ENCODE results near the gene AOPEP.
A peak's percentile ranks its signal among the peaks of the same experiment; 100 is the strongest.
"Not testable (repeated sequence)": the region's sequence is repeated elsewhere in the genome, so short reads cannot be mapped to it uniquely, and the experiment has no call there.

The AOPEP gene

DNA sequence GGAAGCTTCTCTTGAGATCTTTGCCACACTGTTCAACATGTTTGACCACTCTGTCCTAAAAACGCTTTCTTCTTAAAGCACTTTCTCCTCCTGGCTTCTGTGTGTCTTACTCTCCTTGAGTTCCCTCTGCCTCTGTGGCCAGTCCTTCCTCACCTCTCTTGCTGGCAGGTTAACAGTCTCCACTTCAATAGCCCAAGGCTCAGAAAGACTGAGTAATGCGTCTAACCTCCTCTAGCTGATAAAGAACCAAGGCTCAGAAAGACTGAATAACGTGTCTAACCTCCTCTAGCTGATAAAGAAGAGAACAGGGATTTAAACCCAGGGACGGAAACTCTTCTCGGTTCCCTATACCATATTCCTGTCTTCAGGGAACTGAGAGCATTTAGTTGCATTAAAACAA, 205.2 kb downstream of the AOPEP start:
- Histone ChIP-seq H3K27ac (peak overlapping the region in 9 of 21 experiments; percentile 20 to 76 (median 31)), H3K4me3 (no peak overlapping the region)

DNA sequence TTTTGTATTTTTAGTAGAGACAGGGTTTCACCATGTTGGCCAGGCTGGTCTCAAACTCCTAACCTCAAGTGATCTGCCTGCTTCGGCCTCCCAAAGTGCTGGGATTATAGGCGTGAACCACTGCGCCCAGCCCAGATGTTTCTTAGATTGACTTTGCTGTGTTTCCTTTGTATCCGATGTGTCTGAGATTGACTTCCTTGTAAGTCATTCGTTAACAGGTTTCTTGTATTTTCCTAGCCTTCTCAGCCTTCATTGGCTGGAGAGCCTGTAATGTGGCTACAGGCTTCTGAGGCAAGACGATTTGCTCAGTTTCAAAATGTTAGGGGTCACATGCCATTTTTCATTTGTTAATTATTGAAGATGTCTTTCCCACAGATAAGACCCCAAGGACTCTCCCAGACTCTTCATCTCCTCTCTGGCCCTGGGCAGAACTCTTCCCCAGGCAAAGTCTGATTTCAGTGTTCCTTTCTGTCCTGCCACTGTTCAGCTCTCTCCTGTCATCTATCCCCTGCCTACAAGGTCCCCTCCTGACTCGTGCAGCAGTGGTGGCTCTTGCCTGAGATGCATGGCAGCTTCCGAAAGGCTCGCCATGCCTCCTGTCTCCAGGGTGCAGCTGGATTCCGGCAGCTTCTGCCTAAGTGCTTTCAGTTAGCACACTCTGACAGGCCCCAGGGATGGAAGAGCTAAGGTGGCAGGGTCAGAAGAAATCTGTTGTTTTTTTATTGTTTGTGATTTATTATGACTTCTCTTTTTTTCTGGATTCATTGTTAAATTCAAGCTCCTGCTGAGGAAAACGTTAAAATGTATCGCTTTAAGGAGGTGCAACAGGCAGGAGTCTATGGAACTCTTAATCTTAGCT, 206.4 kb downstream of the AOPEP start:
- Histone ChIP-seq H3K4me3 (no peak overlapping the region), H3K27ac (peak overlapping the region in 6 of 21 experiments; percentile 2 to 52 (median 19))

DNA sequence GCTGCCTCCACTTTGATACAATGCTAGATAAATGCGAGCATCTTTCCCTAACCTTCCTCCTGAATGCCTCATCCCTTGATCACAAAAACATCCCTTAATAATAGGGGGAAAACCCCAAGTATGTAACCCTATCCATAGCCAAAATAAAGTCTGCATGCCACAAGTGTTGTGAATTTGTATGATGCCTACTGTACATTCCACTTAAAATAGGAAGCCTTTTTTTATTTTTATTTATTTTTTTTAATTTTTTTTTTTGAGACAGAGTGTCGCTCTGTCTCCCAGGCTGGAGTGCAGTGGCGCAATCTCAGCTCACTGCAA, 207.0 kb downstream of the AOPEP start:
- peak overlapping the region in 2 of 21 experiments; percentile 10 to 46 for H3K27ac ChIP-seq

DNA sequence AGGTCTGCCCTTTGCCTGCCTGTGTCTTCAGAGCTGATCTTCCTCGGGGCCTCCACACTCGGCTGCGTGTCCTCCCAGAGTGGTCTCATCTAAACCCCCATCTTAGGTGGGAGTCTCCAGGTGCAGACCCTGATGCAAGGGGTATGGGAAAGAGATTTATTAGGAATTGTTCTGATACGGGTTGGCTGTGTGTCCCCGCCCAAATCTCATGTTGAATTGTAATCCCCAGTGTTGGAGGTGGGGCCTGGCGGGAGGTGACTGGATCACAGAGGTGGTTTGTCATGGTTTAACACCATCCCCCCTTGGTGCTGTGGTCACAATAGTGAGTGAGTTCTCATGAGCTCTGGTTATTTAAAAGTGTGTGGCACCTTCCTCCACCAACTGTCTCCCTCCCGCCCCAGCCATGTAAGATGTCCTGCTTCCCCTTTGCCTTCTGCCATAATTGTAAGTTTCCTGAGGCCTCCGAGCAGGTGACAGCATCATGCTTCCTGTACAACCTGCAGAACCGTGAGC, 208.4 kb downstream of the AOPEP start:
- no peak overlapping the region for H3K4me3 ChIP-seq
- peak overlapping the region in 2 of 21 experiments; percentile 1 to 4 for H3K27ac ChIP-seq

More for the DNA sequence above, 207.0 kb downstream of the AOPEP start:
- H3K4me3 ChIP-seq = no peak overlapping the region

DNA sequence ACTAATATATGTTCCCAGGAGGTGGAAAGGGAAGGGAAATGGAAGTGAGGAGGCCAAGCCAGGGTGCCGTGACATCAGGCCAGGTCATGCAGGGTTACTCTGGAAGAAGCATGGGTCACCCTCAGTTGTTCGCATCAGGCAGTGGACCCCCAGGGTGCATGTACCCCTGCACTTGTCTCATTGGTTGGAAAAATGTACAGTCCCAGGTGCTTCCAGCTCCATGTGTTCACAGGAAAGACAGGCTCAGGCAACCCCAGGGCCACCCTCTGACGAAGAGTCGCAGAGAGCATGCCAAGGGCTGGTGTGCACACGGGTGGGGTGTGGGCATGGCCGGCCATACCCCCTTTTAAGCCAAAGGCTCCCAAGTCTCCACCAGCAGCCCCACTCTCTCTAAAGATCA, 208.9 kb downstream of the AOPEP start:
- no peak overlapping the region for H3K4me3 ChIP-seq
- no peak overlapping the region for H3K27ac ChIP-seq

DNA sequence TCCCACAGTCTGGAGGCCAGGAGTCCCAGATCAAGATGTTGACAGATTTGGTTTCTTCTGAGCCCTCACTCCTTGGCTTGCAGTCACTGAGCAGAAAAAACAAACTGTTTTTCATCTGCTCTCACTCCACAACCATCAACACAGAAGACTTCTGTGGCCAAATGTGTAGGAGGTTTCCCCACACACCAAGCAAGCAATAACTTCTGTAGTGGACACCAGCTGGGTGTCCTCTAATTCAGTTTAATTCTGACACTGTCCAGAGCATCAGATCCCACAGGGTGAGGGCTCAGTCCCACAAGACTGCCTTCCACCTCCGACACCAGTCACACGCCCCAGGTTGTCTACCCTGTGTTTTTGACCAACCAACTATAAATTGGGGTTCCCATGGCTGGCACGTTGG, 209.9 kb downstream of the AOPEP start:
- no peak overlapping the region for H3K4me3 ChIP-seq
- H3K27ac ChIP-seq = peak overlapping the region in 4 of 21 experiments; percentile 2 to 48 (median 38)

DNA sequence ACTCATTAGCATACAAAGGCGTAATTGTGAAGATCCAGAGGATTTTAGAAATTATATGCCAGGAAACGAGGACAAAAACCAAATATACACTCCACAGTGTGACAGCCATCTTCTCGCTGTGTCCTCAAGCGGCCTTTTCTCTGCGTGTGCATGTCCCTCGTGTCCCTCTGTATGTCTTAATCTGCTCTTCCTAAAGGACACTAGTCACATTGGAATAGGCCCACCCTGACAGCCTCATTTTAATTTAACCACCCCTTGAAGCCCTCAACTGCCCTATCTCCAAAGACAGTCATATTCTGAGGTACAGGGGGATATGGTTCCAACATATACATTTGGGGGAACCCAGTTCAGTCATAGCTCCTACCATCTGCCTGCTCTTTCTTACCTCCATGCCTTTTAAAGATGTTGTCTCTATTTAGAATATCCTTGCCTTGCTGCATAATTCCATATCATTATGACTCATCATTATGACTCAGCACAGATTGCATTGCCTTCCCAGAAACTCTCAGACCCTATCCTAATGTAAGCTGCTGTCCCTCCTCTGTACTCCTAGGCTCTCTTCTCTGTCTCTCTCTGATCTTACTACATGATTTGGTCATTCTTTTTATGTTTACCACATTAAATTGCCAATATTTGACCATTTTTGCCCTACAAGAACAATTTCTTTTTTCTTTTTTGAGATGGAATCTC, 210.9 kb downstream of the AOPEP start:
- H3K4me3 ChIP-seq = no peak overlapping the region
- peak overlapping the region in 11 of 21 experiments; percentile 2 to 62 (median 36) for H3K27ac ChIP-seq

DNA sequence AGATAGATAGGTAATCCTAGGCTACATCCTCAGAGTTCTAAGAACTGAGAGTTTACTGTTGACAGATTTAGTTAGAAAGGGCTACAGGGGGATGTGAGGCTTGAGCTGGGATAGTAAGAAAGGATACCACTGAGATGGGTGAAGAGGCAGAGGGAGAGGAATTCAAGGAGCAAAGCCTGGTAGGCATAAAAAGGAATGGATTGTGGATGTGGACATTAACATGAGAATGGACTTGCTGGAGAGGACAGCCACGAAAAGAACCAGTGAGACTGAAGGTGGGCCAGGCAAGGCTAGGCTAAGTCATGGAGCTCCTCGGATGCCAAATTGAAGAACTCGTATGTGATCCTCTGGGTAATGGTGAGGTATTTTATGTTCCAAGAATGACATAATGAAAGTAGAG, 211.9 kb downstream of the AOPEP start:
- Histone ChIP-seq H3K27ac (peak overlapping the region in 4 of 21 experiments; percentile 29 to 58 (median 48)), H3K4me3 (no peak overlapping the region)

DNA sequence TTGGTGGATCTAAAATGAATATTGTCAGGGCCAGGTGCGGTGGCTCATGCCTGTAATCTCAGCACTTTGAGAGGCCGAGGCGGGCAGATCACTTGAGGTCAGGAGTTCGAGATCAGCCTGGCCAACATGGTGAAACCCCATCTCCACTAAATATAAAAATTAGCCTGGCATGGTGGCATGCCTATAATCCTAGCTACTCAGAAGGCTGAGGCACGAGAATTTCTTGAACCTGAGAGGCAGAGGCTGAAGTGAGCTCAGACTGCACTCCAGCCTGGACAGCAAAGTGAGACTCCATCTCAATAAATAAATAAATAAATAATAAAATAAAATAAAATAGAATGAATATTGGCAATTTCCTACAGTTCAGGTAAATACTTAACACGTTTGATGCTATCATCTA, 213.8 kb downstream of the AOPEP start:
- H3K4me3 ChIP-seq = not testable (repeated sequence)
- H3K27ac ChIP-seq = peak overlapping the region in 6 of 21 experiments; percentile 31 to 76 (median 70)

DNA sequence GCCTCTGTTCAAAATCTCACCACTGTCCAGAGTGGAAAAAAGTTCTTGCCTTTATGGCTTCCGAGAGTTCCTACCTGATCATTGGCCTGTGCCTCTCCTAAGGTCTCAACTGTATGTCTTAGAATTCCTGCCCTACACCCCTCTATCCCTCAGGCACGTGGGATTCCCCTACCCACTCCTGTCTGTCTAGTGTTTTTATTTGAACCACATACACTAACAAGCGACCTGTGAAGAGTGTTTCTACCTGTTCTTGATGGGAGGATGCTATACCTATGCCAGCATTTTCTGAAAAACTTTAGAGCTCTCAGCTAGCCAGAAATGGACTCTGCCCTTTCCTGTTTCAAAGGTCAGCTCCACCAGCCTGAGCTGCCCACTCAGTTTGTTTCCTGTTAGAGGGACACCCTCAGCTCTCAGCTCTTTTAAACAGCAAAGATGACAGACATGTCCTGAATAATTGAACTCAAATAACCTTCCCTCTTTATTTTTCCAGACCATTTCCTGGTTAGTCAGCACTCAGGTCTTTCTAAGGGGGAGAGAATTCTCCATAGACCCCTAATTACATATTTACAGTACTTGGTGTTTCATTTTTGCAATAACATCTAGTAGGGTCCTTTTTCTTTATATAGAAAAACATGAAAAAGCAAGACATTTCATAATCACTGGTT, 214.8 kb downstream of the AOPEP start:
- H3K27ac ChIP-seq = peak overlapping the region in 14 of 21 experiments; percentile 3 to 76 (median 38)
- no peak overlapping the region for H3K4me3 ChIP-seq

DNA sequence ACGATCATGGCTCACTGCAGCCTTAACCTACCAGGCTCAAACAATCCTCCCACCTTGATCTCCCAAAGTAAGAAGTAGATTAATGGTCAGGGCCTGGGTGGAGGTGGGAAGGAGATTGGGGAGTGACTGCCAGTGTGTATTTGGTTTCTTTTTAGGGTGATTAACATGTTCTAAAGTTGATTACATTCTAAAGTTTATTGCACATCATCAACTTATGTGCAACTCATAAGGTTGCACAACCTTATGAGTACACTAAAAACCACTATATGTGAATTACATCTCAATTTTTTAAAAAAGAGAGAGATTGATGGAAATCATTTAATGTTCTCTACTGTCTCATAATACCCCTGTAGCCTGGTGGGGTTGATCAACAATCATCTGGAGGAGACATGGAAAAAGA, 218.1 kb downstream of the AOPEP start:
- Histone ChIP-seq H3K4me3 (no peak overlapping the region), H3K27ac (peak overlapping the region in 12 of 21 experiments; percentile 22 to 81 (median 66))

DNA sequence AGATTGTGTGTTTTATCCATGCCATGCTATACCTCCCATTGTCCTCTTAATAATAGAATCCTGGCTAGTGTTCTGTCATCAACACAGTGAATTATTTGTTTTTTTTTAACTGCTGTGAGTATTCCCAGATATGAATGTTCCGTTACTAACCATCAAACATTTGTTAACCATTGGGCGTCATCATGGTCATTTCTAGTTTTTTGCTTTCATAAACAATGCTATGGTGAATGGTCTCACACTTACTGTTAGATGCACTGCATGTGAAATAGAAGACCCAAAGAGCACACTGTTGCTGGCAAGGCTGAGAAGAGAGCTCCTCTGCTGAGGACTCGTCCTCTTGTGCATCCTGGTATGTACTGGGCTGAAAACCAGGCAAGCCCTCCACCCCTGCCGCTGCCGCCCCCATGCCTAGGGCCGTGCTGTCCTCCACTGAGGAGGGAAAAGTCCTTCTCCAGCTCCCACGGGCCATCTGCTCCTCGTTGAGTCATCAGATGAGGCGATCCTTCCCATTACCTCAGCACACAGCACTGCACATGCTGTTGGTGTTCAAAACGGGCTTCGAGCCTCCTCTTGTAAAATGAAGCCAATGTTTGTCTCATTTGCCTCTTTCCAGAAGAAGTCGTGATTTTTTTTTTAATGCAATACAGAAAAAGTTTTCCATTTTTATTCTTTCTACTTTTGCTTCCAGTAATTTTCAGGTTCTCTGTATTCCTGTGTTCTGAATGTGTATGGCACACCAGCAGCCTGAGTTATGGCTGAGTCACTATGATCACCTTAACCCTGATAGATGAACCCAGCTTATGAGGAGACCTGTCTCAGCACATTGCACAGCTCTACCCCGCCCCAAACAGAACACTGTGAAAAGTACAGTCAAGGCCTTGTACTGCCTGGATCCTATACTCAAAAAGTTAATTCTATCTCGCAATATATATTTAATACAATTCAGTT, 219.0 kb downstream of the AOPEP start:
- Histone ChIP-seq H3K27ac (peak overlapping the region in 19 of 21 experiments; percentile 12 to 81 (median 60)), H3K4me3 (no peak overlapping the region)

DNA sequence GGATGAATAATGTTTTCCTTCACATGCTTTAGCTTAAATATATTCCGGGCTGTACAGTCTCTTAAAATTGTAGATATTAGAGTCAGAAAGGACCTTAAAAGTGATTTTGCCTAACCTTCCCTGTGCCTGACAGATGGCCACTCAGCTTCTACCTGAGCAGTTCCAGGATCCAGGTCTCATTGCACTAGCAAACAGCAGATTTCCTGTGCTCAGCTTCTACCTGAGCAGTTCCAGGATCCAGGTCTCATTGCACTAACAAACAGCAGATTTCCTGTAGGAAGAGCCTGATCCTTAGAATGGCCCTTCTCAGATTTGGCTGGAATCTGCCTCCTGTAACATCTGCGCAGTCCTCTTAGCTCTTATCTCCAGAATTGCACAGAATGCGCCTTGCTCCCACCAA, 219.8 kb downstream of the AOPEP start:
- H3K27ac ChIP-seq = peak overlapping the region in 16 of 21 experiments; percentile 26 to 81 (median 60)
- H3K4me3 ChIP-seq = no peak overlapping the region

DNA sequence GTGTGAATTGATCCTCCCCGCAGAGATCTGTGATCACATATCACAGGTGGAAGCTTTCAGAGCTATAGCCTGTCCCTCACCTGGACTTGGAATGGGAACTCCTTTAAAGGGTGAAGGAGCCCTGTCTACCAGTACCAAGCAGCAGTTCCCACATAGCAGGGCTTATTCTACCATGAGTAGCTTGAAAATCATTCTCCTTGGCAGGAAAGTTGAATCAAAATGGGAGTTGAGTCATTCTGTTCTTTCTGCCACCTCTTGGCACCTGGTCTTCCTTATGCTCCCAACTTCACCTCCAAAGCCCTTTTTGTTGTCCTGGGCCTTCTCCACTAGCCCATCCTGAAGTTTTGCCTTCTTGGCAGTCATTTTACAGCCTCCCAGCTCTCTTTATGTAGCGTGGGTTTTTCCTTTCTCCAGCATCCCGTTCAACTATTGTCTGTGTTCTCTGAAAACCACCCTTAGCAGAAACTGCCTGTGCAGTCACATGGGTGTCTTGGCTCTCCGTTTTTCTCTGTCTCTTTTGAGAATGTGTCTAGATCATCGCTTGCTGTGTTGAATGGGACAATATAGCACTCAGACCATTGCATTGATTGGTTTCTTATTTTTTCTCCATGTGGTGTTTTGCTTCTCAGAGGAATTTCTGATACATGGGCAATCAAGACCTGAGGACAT, 222.2 kb downstream of the AOPEP start:
- no peak overlapping the region for H3K4me3 ChIP-seq
- peak overlapping the region in 7 of 21 experiments; percentile 5 to 79 (median 45) for H3K27ac ChIP-seq

DNA sequence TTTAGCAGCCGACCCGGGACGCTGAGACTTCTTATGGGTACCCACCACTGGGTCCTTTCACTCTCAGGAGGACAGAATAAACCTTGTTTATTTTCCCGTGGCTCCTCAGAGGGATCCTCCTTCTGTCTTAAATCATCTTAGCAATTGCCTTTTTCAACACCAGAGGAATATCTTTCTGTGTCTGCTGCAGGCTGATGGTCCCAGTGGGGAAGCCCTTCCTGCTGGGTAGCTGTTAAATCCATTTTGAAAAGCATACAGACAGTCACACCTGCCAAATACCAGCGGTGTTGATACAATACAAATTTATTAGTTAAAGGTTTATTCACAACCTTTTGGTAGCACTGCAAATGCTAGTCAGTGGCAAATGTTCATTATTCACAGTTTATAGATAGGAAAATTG, 222.9 kb downstream of the AOPEP start:
- Histone ChIP-seq H3K27ac (peak overlapping the region in 6 of 21 experiments; percentile 24 to 79 (median 43)), H3K4me3 (no peak overlapping the region)

DNA sequence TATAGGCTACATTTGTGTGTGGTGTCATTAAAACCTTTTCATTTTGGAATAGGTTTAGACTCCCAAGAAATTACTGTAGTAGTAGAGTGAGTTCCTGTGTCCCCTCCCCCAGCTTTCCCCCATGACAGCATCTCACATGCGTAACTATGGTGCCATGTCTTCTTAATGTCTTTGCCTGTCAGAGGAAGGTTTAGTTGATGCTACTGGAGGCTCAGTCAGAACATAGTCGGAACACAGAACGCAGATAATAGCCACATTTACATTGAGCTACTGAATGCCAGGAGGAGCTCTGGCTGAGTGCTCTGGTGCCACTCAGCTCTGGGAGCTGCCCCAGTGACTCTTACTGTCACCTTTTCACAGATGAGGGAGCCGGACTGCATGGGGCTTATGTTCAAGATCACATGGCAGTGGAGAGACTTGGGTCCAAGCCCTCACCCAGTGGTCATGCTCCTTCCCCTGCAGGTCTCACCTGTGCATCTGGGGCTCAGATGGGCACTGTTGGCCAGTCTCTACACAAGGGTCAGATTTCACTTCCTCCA, 223.6 kb downstream of the AOPEP start:
- Histone ChIP-seq H3K4me3 (no peak overlapping the region), H3K27ac (peak overlapping the region in 9 of 21 experiments; percentile 1 to 79 (median 57))

DNA sequence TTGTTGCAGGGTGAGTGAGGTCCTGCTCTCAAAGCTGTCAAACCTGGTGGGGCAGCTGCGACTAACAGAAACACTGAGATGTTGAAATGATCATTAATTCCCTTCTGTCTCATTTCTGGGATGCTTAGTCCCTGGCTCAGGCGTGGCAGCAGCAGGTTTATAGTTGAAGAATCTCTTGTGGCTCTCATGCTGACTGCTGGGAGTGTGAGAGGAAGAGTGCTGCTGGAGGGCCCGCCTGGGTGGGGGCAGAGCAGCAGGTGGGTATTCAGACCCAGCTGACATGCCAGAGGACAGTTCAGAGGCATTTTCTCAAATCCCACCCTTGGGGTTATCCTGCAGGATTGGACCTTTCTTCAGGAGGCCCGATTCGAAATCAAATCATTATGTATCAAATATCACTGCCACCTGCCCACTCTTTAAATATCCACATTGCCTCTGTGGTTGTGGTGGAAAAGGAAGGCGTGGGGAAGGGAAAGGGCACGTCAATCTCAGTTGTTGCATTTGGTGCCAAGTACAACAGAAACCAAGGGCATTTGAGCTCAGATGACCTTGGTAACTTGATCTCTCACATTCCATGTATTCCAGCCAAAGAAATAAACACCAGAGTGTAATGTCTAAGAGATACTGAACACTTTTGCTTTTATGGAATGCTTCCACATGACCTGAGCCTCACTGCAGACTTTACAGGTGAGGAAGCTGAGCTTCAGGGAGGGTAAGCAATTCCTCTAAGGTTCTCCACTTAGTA, 224.3 kb downstream of the AOPEP start:
- Histone ChIP-seq H3K27ac (peak overlapping the region in 11 of 21 experiments; percentile 14 to 79 (median 57)), H3K4me3 (no peak overlapping the region)
